SK-N-SH (cell line): ENCODE results near the gene RASSF3. TPM values are rescaled to one million over a fixed set of nuclear protein-coding genes. Genes with fewer than 3 reads are reported as not detected.
"Not testable (repeated sequence)": the region's sequence is repeated elsewhere in the genome, so short reads cannot be mapped to it uniquely, and the experiment has no call there.

Source experiments
- CTCF ChIA-PET: fragments of 300-600, 350-600 bp; formaldehyde crosslinking; extraction: SDS; loops from one replicate; lab custom pipeline; 2021; lab: Yijun Ruan, JAX
- POLR2A ChIA-PET: fragments of 350-600 bp; sonication (Branson Sonifier 250); formaldehyde crosslinking; extraction: SDS; loops from one replicate; lab custom pipeline; 2020; ENCODE audit warnings: antibody characterized with exemption, inconsistent platforms; lab: Yijun Ruan, JAX
- DNase-seq: peaks from one replicate; pipeline ENCODE4 v3.0.0; 2012
- H2AFZ ChIP-seq: fragments of 200-600 bp; sonication (generic); 2 replicates; pipeline ENCODE4 v1.8.1; 2016; ENCODE audit warnings: antibody characterized with exemption, mild to moderate bottlenecking, low read depth
- H3F3A ChIP-seq: fragments of 200-600 bp; sonication (generic); replicated peaks from 2 replicates; pipeline ENCODE3; 2016; ENCODE audit warnings: antibody characterized with exemption, mild to moderate bottlenecking; ENCODE audit not compliant: insufficient read depth
- H3K27ac ChIP-seq, 2 experiments: fragments of 200-500 bp in 1 of 2; fragments of 200-600 bp in 1 of 2; sonication (Bioruptor generic) in 1 of 2; sonication (generic), shearing (Covaris generic) in 1 of 2; 2 replicates each; pipeline versions ENCODE4 v1.5.1 to v1.6.1; 2014 to 2016; ENCODE audit warnings: low read depth in 2 of 2, inconsistent platforms in 1 of 2, low read length in 1 of 2, mild to moderate bottlenecking in 1 of 2, mixed read lengths in 1 of 2
- H3K27me3 ChIP-seq: fragments of 200-600 bp; sonication (generic), shearing (Covaris generic); 2 replicates; pipeline ENCODE4 v1.6.1; 2016; ENCODE audit warnings: mixed run types; ENCODE audit not compliant: insufficient read depth
- H3K36me3 ChIP-seq, 2 experiments: fragments of 200-500 bp in 1 of 2; fragments of 200-600 bp in 1 of 2; sonication (Bioruptor generic) in 1 of 2; sonication (generic) in 1 of 2; replicated peaks in 1 of 2; 2 replicates each; pipeline versions ENCODE3 to v1.5.1; 2014 to 2016; ENCODE audit warnings: low read length in 1 of 2, mild to moderate bottlenecking in 1 of 2; ENCODE audit not compliant: insufficient read depth in 2 of 2, control insufficient read depth in 1 of 2
- H3K4me1 ChIP-seq, 2 experiments: fragments of 200-500 bp in 1 of 2; fragments of 200-600 bp in 1 of 2; sonication (Bioruptor generic) in 1 of 2; sonication (generic), shearing (Covaris generic) in 1 of 2; 2 replicates each; pipeline versions ENCODE4 v1.5.1 to v1.6.1; 2014 to 2016; ENCODE audit warnings: low read depth in 1 of 2, low read length in 1 of 2, mixed run types in 1 of 2; ENCODE audit not compliant: insufficient read depth in 2 of 2, control insufficient read depth in 1 of 2
- H3K4me2 ChIP-seq: fragments of 200-600 bp; sonication (generic), shearing (Covaris generic); 2 replicates; pipeline ENCODE4 v1.6.1; 2017; ENCODE audit warnings: mixed run types
- H3K4me3 ChIP-seq, 2 experiments: fragments of 200-500 bp in 1 of 2; fragments of 200-600 bp in 1 of 2; sonication (Bioruptor generic) in 1 of 2; sonication (generic), shearing (Covaris generic) in 1 of 2; 2 replicates each; pipeline versions ENCODE4 v1.5.1 to v1.8.1; 2014 to 2016; ENCODE audit warnings: low read depth in 2 of 2, inconsistent platforms in 1 of 2, low read length in 1 of 2, mild to moderate bottlenecking in 1 of 2, mixed read lengths in 1 of 2, moderate library complexity in 1 of 2
- H3K79me2 ChIP-seq: fragments of 200-600 bp; sonication (generic); 2 replicates; pipeline ENCODE4 v1.8.1; 2017; ENCODE audit warnings: mild to moderate bottlenecking; ENCODE audit not compliant: insufficient read depth
- H3K9ac ChIP-seq: fragments of 200-600 bp; sonication (generic); 2 replicates; pipeline ENCODE4 v1.6.1; 2017; ENCODE audit warnings: mixed run types
- H3K9me2 ChIP-seq: fragments of 200-600 bp; sonication (generic); 2 replicates; pipeline ENCODE4 v1.6.1; 2017; ENCODE audit warnings: mixed run types
- H3K9me3 ChIP-seq: fragments of 200-600 bp; sonication (generic); 2 replicates; pipeline ENCODE4 v1.6.1; 2017; ENCODE audit warnings: mixed run types, mild to moderate bottlenecking, moderate library complexity
- H4K20me1 ChIP-seq: fragments of 200-600 bp; sonication (generic); 2 replicates; pipeline ENCODE4 v1.6.1; 2017; ENCODE audit warnings: mild to moderate bottlenecking, mixed run types; ENCODE audit not compliant: insufficient read depth
- CTCF ChIP-seq: fragments of 200-600 bp; sonication (generic); IDR thresholded peaks from 2 replicates; pipeline ENCODE4 v1.6.1; 2017; ENCODE audit warnings: antibody characterized with exemption, mild to moderate bottlenecking, moderate library complexity
- EP300 ChIP-seq, 2 experiments: IDR thresholded peaks; 2 replicates each; pipeline versions ENCODE4 v1.4.0 to v1.6.1; 2012; ENCODE audit warnings: borderline replicate concordance in 1 of 2, low read depth in 1 of 2, low read length in 1 of 2
- GABPA ChIP-seq: IDR thresholded peaks from 2 replicates; pipeline ENCODE4 v1.4.0; 2012; ENCODE audit warnings: low read depth, mild to moderate bottlenecking
- JUND ChIP-seq: IDR thresholded peaks from 2 replicates; pipeline ENCODE4 v1.4.0; 2012
- MXI1 ChIP-seq: IDR thresholded peaks from 2 replicates; pipeline ENCODE4 v1.6.1; 2012; ENCODE audit warnings: mild to moderate bottlenecking, low read depth, low read length, improper control_type of control experiment
- NRF1 ChIP-seq: IDR thresholded peaks from 2 replicates; pipeline ENCODE4 v1.6.1; 2012; ENCODE audit warnings: low read depth, mild to moderate bottlenecking, low read length
- RCOR1 ChIP-seq: fragments of 150-350 bp; IDR thresholded peaks from 2 replicates; pipeline ENCODE4 v1.6.1; 2017; ENCODE audit warnings: antibody characterized with exemption, low read length
- REST ChIP-seq: IDR thresholded peaks from 2 replicates; pipeline ENCODE4 v1.6.1; 2012; ENCODE audit warnings: mild to moderate bottlenecking, low read depth, low read length, moderate library complexity
- RXRA ChIP-seq: IDR thresholded peaks from 2 replicates; pipeline ENCODE4 v1.4.0; 2012; ENCODE audit warnings: low read depth, mild to moderate bottlenecking, borderline replicate concordance
- SMC3 ChIP-seq: IDR thresholded peaks from 2 replicates; pipeline ENCODE4 v1.6.1; 2012; ENCODE audit warnings: low read depth, low read length, improper control_type of control experiment
- TEAD4 ChIP-seq: IDR thresholded peaks from 2 replicates; pipeline ENCODE4 v1.4.0; 2012; ENCODE audit warnings: mild to moderate bottlenecking, borderline replicate concordance; ENCODE audit not compliant: insufficient read depth
- USF1 ChIP-seq: IDR thresholded peaks from 2 replicates; pipeline ENCODE4 v1.4.0; 2012; ENCODE audit warnings: low read depth, borderline replicate concordance
- USF2 ChIP-seq: fragments of 150-350 bp; IDR thresholded peaks from 2 replicates; pipeline ENCODE4 v1.6.1; 2017; ENCODE audit warnings: antibody characterized with exemption, low read length, low read depth, borderline replicate concordance
- WGBS: methylation state at CpG from one replicate; pipeline ENCODE4 v1.1.6; 2017; ENCODE audit warnings: low lambda C conversion rate; 5-methylcytosine and 5-hydroxymethylcytosine counted together
- polyA plus RNA-seq, 3 experiments: library from polyadenylated mRNA; depleted of rRNA; stranded (reverse); fragments of >200 nt; gene quantifications; 2 replicates each; pipeline ENCODE4 v1.2.3, GENCODE V29; 2012

Gene RASSF3
- polyA plus RNA-seq, 1 of the 3 experiments (the other 2 are of a cell fraction), result 11.1 TPM

GRCh38 chr12:64652346-64652745, 42.1 kb downstream of the RASSF3 start:
- H3K9me3 ChIP-seq, result no peaks in the 10 kb centered on the region
- CTCF ChIA-PET, result interaction anchor here (0.8 to 2.4 kb wide), 2 partner anchors 16 to 103 kb away, joined by 3 to 7 read pairs; no protein-coding TSS in a partner anchor
- no peak overlapping the region for H3K4me2 ChIP-seq
- DNase-seq, result peak; percentile 39
- POLR2A ChIA-PET, result interaction anchor here (0.6 kb wide), 1 partner anchor 148 kb away, joined by 3 read pairs; no protein-coding TSS in a partner anchor
- H3F3A ChIP-seq, result peaks cover 13% of the 10 kb centered on the region
- H3K4me3 ChIP-seq, result no peak overlapping the region
- no peak overlapping the region for H3K9ac ChIP-seq
- peaks cover 74% of the 10 kb centered on the region for H3K79me2 ChIP-seq
- TF ChIP-seq TEAD4 (no peak), RCOR1 (peak; percentile 43; the same call in 1 of the 2 replicates)
- no peak overlapping the region for H2AFZ ChIP-seq
- H3K27me3 ChIP-seq, result no peaks in the 10 kb centered on the region
- no peaks in the 10 kb centered on the region for H3K9me2 ChIP-seq
- H3K27ac ChIP-seq, result no peak overlapping the region
- WGBS, result 82% methylated on average over 2 of the region's 2 CpGs
- peaks cover 6 to 10% of the 10 kb centered on the region in 2 experiments; a peak in 2 of 4 replicates for H3K4me1 ChIP-seq
- H3K36me3 ChIP-seq, result peaks cover 0 to 5% of the 10 kb centered on the region in 2 experiments
- H4K20me1 ChIP-seq, result 0 out of 2 replicates have a peak, but pooled peaks cover 5% of the 10 kb centered on the region

- no peak overlapping the region for H3K4me2 ChIP-seq
- CTCF ChIA-PET, result interaction anchor here (0.6 kb wide), 1 partner anchor 37 kb away, joined by 3 read pairs; no protein-coding TSS in a partner anchor
- POLR2A ChIA-PET, result no interaction called here
- no peaks in the 10 kb centered on the region for H3K9me3 ChIP-seq
- H3K9ac ChIP-seq, result no peak overlapping the region
- no peaks in the 10 kb centered on the region for H3K27me3 ChIP-seq
- peaks cover 0 to 5% of the 10 kb centered on the region in 2 experiments for H3K36me3 ChIP-seq
- WGBS, result 94% methylated on average over 1 of the region's 1 CpG
- TF ChIP-seq CTCF (no peak), SMC3 (no peak), REST (no peak), JUND (no peak), MXI1 (no peak), EP300 (IDR thresholded peaks at IDR 0.05; ENCODE audit: borderline replicate concordance in 1 of 2, low read depth in 1 of 2, low read length in 1 of 2) (no peak), RCOR1 (no peak), USF2 (no peak), GABPA (no peak), RXRA (no peak), TEAD4 (no peak), USF1 (no peak), NRF1 (no peak)
- H3K79me2 ChIP-seq, result peaks cover 68% of the 10 kb centered on the region
- H2AFZ ChIP-seq, result no peak overlapping the region
- H4K20me1 ChIP-seq, result 0 out of 2 replicates have a peak, but pooled peaks cover 5% of the 10 kb centered on the region
- no peak overlapping the region for H3K27ac ChIP-seq
- no peak overlapping the region for H3K4me3 ChIP-seq
- no peak for DNase-seq
- peaks cover 13% of the 10 kb centered on the region for H3F3A ChIP-seq
- H3K4me1 ChIP-seq, result peaks cover 6 to 10% of the 10 kb centered on the region in 2 experiments; a peak in 2 of 4 replicates
- H3K9me2 ChIP-seq, result no peaks in the 10 kb centered on the region
Measured at GRCh38 chr12:64653123-64653522, 42.8 kb downstream of the RASSF3 start.

- H3K9me2 ChIP-seq, H3K36me3 ChIP-seq, H3K27me3 ChIP-seq, DNase-seq, H3K27ac ChIP-seq, H2AFZ ChIP-seq, H3K4me3 ChIP-seq, H3K9me3 ChIP-seq, POLR2A ChIA-PET, H3K4me2 ChIP-seq, H4K20me1 ChIP-seq, H3K9ac ChIP-seq, H3K4me1 ChIP-seq: not testable (repeated sequence)
- WGBS, result 88% methylated on average over 1 of the region's 2 CpGs
- Histone ChIP-seq H3K79me2 (peaks cover 66% of the 10 kb centered on the region), H3F3A (peaks cover 13% of the 10 kb centered on the region)
- CTCF ChIA-PET, result interaction anchor here (1.5 kb wide), 1 partner anchor 44 kb away, joined by 6 read pairs; no protein-coding TSS in a partner anchor
Measured at GRCh38 chr12:64653907-64654306, 43.6 kb downstream of the RASSF3 start.
